Activated CD8-positive, alpha-beta T cell treated with anti-CD3 and anti-CD28 coated beads for 36 hours (primary cell): ENCODE data around the gene OSBPL10. TPM values are rescaled to one million over a fixed set of nuclear protein-coding genes. Genes with fewer than 3 reads are reported as not detected.

Source experiments
- ATAC-seq: fragments of 200-7000 bp; cut with Tn5 transposase; one replicate; pipeline ENCODE4 v1.10.0; 2021; ENCODE audit warnings: mild to moderate bottlenecking, moderate library complexity
- CTCF ChIA-PET: fragments of 350-600 bp; sonication (Branson Sonifier 250); formaldehyde crosslinking; loops from one replicate; lab custom pipeline; 2021; ENCODE audit warnings: antibody characterized with exemption; lab: Charles Lee
- POLR2A ChIA-PET: fragments of 350-600 bp; sonication (Branson Sonifier 250); formaldehyde crosslinking; loops from one replicate; lab custom pipeline; 2021; ENCODE audit warnings: antibody characterized with exemption; lab: Charles Lee
- DNase-seq: peaks from one replicate; pipeline ENCODE4 v3.0.0-alpha.2; 2020
- H3K27ac Mint-ChIP-seq: one replicate; pipeline ENCODE4 v1.8.0; 2021; ENCODE audit warnings: mild to moderate bottlenecking, mixed read lengths
- H3K27me3 Mint-ChIP-seq: one replicate; pipeline ENCODE4 v1.8.0; 2021; ENCODE audit warnings: mixed read lengths
- H3K36me3 Mint-ChIP-seq: one replicate; pipeline ENCODE4 v1.8.0; 2021; ENCODE audit warnings: low read depth, mixed read lengths
- H3K4me1 Mint-ChIP-seq: one replicate; pipeline ENCODE4 v1.8.0; 2021; ENCODE audit warnings: low read depth, mixed read lengths
- H3K4me3 Mint-ChIP-seq: one replicate; pipeline ENCODE4 v1.8.0; 2021; ENCODE audit warnings: mild to moderate bottlenecking, moderate library complexity, mixed read lengths
- H3K9me3 Mint-ChIP-seq: one replicate; pipeline ENCODE4 v1.8.0; 2021; ENCODE audit warnings: mixed read lengths
- CTCF ChIP-seq: fragments of 200-600 bp; IDR thresholded peaks from one replicate; pipeline ENCODE4 v1.8.0; 2022; ENCODE audit warnings: antibody characterized with exemption, mild to moderate bottlenecking
- intact Hi-C: fragments of 100-400 bp; cut with micrococcal nuclease; formaldehyde crosslinking; loops from one replicate; pipeline ENCODE4 v1.10.0; 2022
- total RNA-seq, 2 experiments: library from RNA; stranded (reverse); gene quantifications; one replicate each; pipeline ENCODE4 v1.2.3, GENCODE V29; 2021

OSBPL10 gene
- total RNA-seq, 2 experiments from 2014 or later: 1.9 to 2.1 TPM

- ChIA-PET CTCF (interaction anchor here (1.9 kb wide), 1 partner anchor 15 kb away, joined by 6 read pairs; no protein-coding TSS in a partner anchor), POLR2A (interaction anchor here (0.6 to 1.0 kb wide), 3 partner anchors 16 to 227 kb away, joined by 3 read pairs; no protein-coding TSS in a partner anchor)
- Mint-ChIP-seq H3K9me3 (no peaks in the 10 kb centered on the region), H3K27me3 (peaks cover 2% of the 10 kb centered on the region), H3K4me1 (peaks cover 26% of the 10 kb centered on the region), H3K4me3 (peak overlapping the region; percentile 31), H3K36me3 (no peaks in the 10 kb centered on the region), H3K27ac (peak overlapping the region; percentile 93)
- ATAC-seq (peak; percentile 87), DNase-seq (peak; percentile 52)
- intact Hi-C loops: no loop called here
- no peak for TF ChIP-seq CTCF
Measured at GRCh38 chr3:31755926-31756658, 225.0 kb downstream of the OSBPL10 start.

- TF ChIP-seq CTCF: no peak
- ATAC-seq: peak; percentile 27
Measured at GRCh38 chr3:31754575-31755278, 226.3 kb downstream of the OSBPL10 start.

GRCh38 chr3:31753050-31753425 is 228.0 kb downstream of the OSBPL10 start:
- H3K27ac Mint-ChIP-seq: no peak overlapping the region
- no peaks in the 10 kb centered on the region for H3K36me3 Mint-ChIP-seq
- ATAC-seq (no peak), DNase-seq (no peak)
- ChIA-PET POLR2A (no interaction called here), CTCF (interaction anchor here (1.4 kb wide), 1 partner anchor 10 kb away, joined by 3 read pairs; no protein-coding TSS in a partner anchor)
- no peaks in the 10 kb centered on the region for H3K9me3 Mint-ChIP-seq
- no peak for TF ChIP-seq CTCF
- intact Hi-C loops: no loop called here
- H3K27me3 Mint-ChIP-seq: peaks cover 2% of the 10 kb centered on the region
- H3K4me1 Mint-ChIP-seq: peaks cover 26% of the 10 kb centered on the region
- H3K4me3 Mint-ChIP-seq: no peak overlapping the region

More at GRCh38 chr3:31754575-31755278, 226.3 kb downstream of the OSBPL10 start:
- Mint-ChIP-seq H3K36me3 (no peaks in the 10 kb centered on the region), H3K9me3 (no peaks in the 10 kb centered on the region), H3K27me3 (peaks cover 2% of the 10 kb centered on the region), H3K4me3 (no peak overlapping the region), H3K27ac (peak overlapping the region; percentile 48), H3K4me1 (peaks cover 26% of the 10 kb centered on the region)
- ChIA-PET POLR2A (no interaction called here), CTCF (no interaction called here)
- intact Hi-C loops: no loop called here
- no peak for DNase-seq

- ChIA-PET CTCF (interaction anchor here (1.4 kb wide), 1 partner anchor 11 kb away, joined by 3 read pairs; no protein-coding TSS in a partner anchor), POLR2A (no interaction called here)
- intact Hi-C loops: no loop called here
- H3K4me3 Mint-ChIP-seq: no peak overlapping the region
- no peaks in the 10 kb centered on the region for H3K36me3 Mint-ChIP-seq
- H3K27ac Mint-ChIP-seq: no peak overlapping the region
- ATAC-seq (no peak), DNase-seq (no peak)
- H3K9me3 Mint-ChIP-seq: no peaks in the 10 kb centered on the region
- TF ChIP-seq CTCF: no peak
- peaks cover 2% of the 10 kb centered on the region for H3K27me3 Mint-ChIP-seq
- peaks cover 24% of the 10 kb centered on the region for H3K4me1 Mint-ChIP-seq
Measured at GRCh38 chr3:31752305-31753049, 228.6 kb downstream of the OSBPL10 start.
